GOT3 (cell line): ENCODE measurements around the gene PLCH2.

Experiments
- DNase-seq: peaks from one replicate; lab custom pipeline; 2025; ENCODE audit warnings: mixed read lengths; lab: John Stamatoyannopoulos, UW

The PLCH2 gene

DNA sequence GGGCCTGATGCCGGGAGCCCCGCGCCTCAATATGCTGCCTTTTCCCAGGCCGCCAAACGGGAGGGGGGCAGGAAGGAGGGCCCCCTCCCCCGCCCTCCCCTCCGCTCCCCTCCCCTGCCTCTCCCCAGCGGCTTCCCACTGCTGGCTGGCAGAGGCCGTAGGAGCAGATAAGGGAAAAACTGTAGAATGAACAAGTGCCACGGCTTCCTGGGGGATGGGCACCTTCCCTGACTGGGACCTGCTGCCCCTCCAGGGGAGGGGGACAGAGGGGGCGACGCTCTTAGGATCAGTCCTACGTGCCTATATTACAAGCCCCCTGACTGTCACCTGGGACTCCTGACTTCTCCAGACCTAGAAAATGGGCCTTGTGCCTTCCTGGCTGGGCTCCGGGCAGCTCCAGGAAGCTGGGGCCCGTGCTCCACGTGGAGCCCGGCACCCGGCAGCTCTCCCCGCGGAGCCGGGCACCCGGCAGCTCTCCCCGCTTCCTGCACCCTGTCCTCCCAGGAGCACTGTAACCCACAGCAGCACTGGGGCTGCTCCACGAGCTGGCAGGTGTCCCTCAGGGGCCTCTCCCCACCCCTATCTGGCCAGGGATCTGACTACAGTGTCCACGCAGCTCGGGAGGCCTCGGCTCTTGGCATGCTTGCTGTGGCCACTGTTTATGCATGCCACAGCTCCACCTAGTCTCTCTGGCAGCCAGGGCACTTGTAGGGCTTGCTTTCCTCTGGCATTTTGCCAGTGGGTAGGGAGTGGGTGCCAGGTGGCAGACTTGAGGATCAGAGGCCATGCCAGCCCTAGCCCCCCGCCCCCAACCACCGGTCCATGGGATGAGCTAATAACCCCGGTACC is 54.6 kb downstream of the PLCH2 start:
- no peak for DNase-seq

DNA sequence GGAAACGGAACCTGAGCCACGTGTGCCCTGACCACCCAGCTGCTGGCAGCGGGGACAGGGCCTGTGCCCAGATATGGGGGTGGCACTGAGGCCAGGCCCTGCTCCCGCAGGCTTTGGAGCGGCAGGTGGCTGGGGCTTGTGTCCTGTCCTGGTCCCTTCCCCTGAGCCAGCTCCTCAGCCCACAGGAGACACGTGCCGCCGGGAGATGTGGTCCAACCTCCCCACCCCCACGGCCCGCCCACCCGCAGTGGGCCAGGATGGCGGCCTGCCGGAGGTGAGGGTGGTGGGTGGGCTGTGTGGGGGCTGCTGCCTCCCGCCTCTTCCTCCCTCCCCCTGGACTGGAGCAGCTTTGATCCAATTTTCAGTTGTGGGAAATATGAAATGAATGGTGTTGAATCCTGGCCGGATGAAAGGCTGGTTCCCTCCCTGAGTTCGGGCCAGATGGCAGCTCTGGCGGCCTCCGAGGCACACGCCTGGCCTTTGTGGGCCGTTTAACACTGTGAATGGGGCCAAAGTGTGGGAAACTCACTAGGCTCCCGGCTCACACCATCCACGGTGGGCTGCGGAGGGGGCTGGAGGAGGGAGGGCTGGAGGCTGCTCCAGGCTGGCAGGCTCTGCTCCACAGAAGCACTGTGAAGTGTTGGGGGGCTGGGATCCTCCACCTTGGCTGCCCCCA is 56.5 kb downstream of the PLCH2 start:
- DNase-seq: no peak

DNA sequence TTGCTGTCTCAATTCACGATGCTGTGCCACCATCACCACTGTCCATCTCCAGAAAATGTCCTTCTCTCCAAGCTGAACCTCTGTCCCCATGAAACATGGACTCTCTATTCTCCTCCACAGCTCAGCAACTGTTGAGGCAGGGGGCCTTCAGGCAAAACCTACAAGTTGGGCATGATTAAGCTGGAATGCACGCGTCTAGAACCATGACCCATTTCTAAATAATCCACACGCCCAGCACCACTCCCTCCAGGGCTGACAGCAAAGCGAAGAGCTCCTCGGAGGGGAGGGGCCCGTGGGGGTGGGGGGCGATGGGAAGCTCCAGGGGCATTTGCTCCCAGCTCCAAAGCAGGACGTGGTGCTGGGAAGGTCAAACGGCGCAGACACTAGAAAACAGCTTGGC is 57.3 kb downstream of the PLCH2 start:
- DNase-seq: no peak

DNA sequence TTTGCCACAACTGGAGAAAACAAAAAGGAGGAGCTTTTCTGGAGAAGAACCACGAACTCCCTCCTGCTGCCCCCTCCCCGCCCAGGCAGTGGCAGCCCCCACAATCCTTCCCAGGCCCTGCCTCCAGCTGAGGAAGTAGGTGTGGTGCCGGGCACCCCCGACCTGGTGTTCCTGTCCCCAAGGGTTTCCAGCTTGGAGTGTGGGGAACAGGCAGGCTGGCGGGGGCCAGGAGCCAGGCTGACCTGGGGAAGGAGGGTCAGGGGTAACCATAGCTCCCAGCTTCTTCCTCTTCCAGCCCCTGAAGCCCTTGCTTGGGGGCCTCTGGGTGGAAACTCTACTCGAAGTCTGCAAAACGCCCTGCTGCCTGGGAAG is 58.2 kb downstream of the PLCH2 start:
- no peak for DNase-seq

DNA sequence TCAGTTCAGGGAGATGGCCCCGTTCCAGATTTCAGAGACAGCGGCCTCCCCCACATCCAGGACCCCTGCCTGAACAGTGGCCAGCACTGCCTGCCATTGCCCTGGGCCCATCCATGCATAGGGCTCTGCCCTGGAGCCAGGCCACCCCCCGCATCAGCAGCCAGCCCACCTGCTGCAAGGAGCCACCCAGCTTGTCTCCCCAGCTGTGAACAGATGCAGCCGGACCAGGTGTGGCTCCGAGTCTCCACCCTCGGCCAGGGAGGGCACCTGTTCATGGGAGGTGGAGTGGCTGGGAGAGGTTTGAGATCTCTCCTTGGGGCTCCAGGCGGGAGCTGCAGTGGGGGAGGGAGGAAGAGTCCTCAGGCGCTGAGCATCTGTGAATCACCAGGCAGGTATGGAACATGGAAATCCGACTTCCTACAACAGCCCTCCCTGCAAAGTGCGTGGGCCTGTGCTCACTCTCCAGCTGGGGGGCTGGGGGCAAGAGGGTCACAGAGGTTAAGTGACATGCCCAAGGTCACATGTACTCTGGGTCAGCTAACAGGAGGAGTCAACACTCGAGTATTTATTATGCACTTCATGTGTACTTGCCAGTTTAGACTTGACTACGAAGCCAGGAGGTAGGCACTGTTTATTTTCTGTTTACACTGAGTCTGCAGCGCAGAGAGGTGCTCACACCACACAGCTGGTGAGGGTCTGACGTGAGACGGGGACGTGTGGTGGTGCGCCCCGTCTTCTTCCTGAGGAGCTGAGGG is 58.8 kb downstream of the PLCH2 start:
- no peak for DNase-seq

DNA sequence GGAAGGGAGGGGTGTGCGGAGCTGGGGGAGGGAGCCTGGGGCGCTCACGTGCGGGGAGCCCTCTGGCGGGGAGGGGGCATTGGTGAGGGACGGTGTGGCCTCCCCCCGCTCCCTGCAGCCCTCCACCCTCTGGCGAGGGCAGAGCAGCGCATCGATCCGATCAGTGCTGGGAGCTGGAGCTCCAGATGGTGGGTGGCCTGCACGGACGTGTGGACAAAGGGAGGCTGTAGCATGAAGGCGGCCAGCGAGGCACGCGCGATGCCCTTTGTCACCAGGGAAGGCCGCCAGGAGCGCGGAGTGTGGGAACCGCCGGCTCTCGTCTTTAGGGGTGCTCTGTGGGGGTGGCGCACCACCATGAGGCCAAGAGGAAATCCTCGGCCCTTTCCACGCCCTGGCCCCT is 59.4 kb downstream of the PLCH2 start:
- no peak for DNase-seq

DNA sequence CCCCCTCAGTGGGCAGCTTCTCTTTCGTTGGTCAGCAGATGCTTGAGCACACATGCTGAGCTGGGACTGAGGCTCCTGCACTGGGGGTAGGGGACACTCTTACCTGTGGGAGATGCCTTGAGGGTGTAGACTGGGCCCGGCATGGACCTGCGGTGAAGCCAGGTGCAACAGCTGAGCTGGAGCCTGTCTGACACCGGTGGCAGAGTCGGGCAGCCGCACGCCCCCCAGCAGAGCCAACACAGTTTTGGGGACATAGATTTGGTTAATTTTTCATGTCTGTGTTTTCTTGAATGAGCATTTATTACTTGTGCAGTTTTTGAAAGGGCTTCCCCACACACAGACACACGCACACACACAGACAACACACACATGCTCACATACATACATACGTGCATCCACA is 59.9 kb downstream of the PLCH2 start:
- DNase-seq: no peak

GRCh38 chr1:2537784-2538115 is 61.7 kb downstream of the PLCH2 start:
- DNase-seq: no peak

DNA sequence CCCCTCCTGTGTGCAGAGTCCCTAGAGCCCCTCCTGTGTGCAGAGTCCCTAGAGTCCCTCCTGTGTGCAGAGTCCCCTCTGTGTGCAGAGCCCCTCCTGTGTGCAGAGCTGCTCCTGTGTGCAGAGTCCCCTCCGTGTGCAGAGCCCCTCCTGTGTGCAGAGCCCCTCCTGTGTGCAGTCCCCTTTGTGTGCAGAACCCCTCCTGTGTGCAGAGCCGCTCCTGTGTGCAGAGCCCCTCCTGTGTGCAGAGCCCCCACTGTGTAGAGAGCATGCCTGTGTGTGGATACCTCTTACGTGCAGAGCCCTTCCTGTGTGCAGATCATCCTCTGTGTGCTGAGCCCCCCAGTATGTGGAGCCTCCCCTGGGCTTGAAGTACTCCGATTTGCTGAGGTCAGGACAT is 62.3 kb downstream of the PLCH2 start:
- DNase-seq: no peak

DNA sequence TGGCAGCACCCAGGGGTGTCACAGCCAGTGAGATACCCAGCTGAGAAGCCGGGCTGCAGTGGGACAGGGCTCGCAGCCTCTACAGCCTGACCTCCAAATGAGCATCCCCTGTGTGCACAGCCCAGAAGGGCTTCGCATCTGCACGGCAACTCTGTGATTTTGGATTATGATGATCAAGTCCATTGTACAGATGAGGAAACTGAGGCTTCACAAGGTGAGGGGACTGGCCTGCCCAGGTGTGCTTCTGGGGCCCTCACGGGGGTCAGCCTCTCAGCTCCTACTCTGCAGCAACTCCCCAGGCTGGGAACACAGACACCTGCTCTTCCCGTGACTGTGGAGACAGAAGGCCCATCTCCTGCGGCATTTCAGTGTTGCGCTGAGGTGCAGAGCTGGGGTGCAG is 62.8 kb downstream of the PLCH2 start:
- no peak for DNase-seq

- no peak for DNase-seq
Measured at GRCh38 chr1:2539312-2539907, 63.3 kb downstream of the PLCH2 start.

DNA sequence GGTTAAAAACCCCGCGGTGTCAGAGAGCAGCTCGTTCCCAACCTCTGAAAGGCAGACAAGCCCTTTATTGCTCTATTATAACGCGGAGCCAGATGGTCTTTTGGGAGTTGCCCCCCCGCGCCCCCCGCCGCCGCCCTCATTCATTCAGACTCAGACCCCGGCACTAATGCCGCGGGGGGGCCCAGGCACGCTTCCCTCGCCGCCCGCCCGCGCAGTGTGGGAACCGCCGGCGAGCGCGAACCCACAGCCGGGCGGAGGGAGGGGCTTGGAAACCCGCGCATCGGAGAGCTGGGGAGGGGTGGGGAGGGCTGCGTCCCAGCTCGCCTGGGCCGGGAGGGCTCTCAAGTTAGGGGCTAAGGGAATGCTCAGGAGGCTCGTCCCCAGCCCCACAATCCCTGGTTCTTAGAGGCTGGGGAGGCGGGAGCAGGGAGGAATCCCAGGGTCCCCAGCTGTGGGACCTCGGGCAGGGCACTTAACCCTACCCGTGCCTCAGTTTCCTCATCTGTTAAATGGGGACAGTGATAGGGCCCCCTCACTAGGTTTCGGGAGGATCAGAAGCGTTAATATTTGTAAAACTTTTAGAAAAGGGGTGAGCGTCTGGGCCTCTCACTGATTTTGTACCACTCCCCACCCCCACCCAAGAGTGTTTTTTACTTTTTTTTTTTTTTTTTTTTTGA is 64.9 kb downstream of the PLCH2 start:
- DNase-seq: no peak

- no peak for DNase-seq
Measured at GRCh38 chr1:2541619-2542245, 65.6 kb downstream of the PLCH2 start.

- DNase-seq: no peak
Measured at GRCh38 chr1:2542246-2542915, 66.3 kb downstream of the PLCH2 start.

DNA sequence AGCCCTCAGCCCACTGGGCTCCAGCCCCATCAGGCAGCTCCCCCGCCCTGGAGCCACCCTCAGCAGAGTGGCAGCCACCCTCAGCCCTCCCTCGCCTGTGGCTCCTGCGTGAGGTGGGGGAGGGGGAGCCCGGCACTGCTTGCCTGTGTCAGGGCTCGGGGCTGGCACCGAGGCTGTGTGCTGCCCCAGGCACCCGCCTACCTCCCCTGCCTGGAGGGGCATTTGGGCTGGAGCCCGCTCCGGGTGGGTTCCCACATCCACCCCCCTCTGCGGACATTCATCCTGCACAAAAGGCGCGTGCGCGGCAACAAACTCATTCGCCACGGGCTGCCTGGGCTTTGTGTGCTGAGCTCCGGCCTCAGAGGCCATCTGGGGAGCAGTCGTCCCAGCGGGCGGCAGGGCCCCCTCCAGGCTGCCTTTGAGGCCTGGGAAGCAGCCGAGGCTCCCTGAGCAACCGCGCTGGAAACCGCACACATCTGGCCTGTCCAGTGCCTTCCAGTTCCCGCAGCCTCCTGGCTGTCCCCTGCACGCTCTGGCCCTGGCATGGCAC is 67.5 kb downstream of the PLCH2 start:
- DNase-seq: no peak

DNA sequence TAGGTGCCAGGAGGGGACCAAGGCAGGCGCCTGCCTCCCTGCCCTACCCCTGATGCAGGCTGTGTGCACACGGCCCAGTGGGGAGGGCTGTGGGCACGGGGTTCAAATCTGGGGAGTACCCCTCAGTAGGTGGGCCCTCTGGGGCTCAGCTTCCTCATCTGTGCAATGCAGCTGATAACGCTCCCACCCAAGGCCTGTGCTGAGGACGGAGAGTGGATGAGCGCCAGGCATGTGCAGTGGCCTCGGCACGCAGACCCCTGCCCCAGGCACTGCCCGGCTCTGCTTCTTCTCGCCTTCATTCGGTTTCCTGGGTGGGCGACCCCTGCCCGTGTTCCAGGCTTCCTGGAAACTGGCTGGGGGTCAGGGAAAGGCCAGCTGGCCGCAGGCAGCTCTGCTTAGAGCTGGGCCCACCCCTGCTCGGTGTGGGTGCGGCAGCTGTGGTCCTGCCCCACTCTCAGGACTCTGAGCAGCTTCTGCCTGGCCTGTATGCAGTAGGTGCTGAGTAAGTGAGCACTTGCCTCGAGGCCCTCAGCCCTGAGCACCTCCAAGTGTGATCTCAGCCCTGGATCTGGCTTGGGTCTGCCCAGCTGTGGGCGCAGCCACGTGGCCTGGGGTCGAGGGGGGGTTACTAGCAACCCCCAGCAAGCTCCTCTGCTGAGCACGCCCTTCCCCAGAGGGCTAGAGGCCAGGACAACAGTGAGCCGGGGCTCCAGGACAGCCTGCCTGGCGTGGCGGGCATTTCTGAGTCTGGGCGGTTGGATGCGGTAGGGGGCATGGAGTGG is 68.2 kb downstream of the PLCH2 start:
- DNase-seq: no peak

- no peak for DNase-seq
Measured at GRCh38 chr1:2544875-2545640, 69.0 kb downstream of the PLCH2 start.

GRCh38 chr1:2545754-2546514 is 69.8 kb downstream of the PLCH2 start:
- DNase-seq: no peak
